GM12878 (cell line): Measurements from ENCODE around the gene AFTPH. TPM values are rescaled to one million over a fixed set of nuclear protein-coding genes. Genes with fewer than 3 reads are reported as not detected.

Experiments used
- ATAC-seq: fragments of 200-7000 bp; cut with Tn5 transposase; 3 replicates; pipeline ENCODE4 v1.9.1; 2020; ENCODE audit warnings: mild to moderate bottlenecking, moderate library complexity
- BruUV-seq: library from RNA; stranded (reverse); fragments of 400-500 nt; replicated peaks from 2 replicates; lab custom pipeline; 2021; lab: Mats Ljungman, UMichigan
- CTCF ChIA-PET: fragments of 300-600 bp; sonication (Branson Sonifier 250); formaldehyde crosslinking; extraction: SDS; loops from one replicate; lab custom pipeline; 2021; ENCODE audit warnings: inconsistent platforms; lab: Yijun Ruan, JAX
- POLR2A ChIA-PET: fragments of 350-600 bp; formaldehyde crosslinking; extraction: SDS; loops from one replicate; lab custom pipeline; 2021; ENCODE audit warnings: inconsistent platforms; lab: Charles Lee
- RAD21 ChIA-PET: fragments of 300-600 bp; sonication (Branson Sonifier 250); formaldehyde crosslinking; loops from one replicate; lab custom pipeline; 2023; ENCODE audit warnings: antibody characterized with exemption; ENCODE audit not compliant: unreplicated experiment; lab: Charles Lee
- SMC1A ChIA-PET: fragments of 300-600 bp; sonication (Branson Sonifier 250); formaldehyde crosslinking; loops from one replicate; lab custom pipeline; 2023; ENCODE audit not compliant: unreplicated experiment, uncharacterized antibody; lab: Charles Lee
- DNase-seq: peaks from one replicate; pipeline ENCODE4 v3.0.0-alpha.2; 2011; ENCODE audit warnings: low read depth, low spot score
- FAIRE-seq: peaks from 3 replicates; lab custom pipeline; 2011; peaks lifted over from hg19 to GRCh38; lab: Jason Lieb, UNC
- H2AFZ ChIP-seq: 2 replicates; pipeline ENCODE4 v1.6.0; 2011; ENCODE audit warnings: low read depth, low read length, control low read depth; ENCODE audit not compliant: control insufficient read depth
- H3K27ac ChIP-seq: 2 replicates; pipeline ENCODE4 v1.5.1; 2011; ENCODE audit warnings: control low read depth; ENCODE audit not compliant: control insufficient read depth, insufficient read depth
- H3K27me3 ChIP-seq, 2 experiments: replicated peaks in 1 of 2; 2 replicates each; pipeline versions ENCODE4 v1.6.0 to v1.6.1; 2011; ENCODE audit warnings: low read length in 1 of 2; ENCODE audit not compliant: control insufficient read depth in 2 of 2, insufficient read depth in 2 of 2
- H3K36me3 ChIP-seq, 2 experiments: 2 replicates each; pipeline ENCODE4 v1.5.1; 2011; ENCODE audit warnings: low read length in 1 of 2; ENCODE audit not compliant: control insufficient read depth in 2 of 2, insufficient read depth in 2 of 2
- H3K4me1 ChIP-seq: 2 replicates; pipeline ENCODE4 v1.6.1; 2011; ENCODE audit warnings: mild to moderate bottlenecking, low read length, moderate library complexity, mixed read lengths; ENCODE audit not compliant: control insufficient read depth, insufficient read depth
- H3K4me2 ChIP-seq: 2 replicates; pipeline ENCODE4 v1.6.0; 2011; ENCODE audit warnings: control low read depth; ENCODE audit not compliant: control insufficient read depth, insufficient read depth
- H3K4me3 ChIP-seq: fragments of 200-600 bp; sonication (generic); 2 replicates; pipeline ENCODE4 v1.5.1; 2016
- H3K79me2 ChIP-seq: 2 replicates; pipeline ENCODE4 v1.6.0; 2011; ENCODE audit warnings: low read length; ENCODE audit not compliant: control insufficient read depth, insufficient read depth
- H3K9ac ChIP-seq: 2 replicates; pipeline ENCODE4 v1.8.0; 2011; ENCODE audit warnings: low read length, control low read depth, mixed read lengths; ENCODE audit not compliant: control insufficient read depth, insufficient read depth
- H3K9me3 ChIP-seq: replicated peaks from 3 replicates; pipeline ENCODE4 v1.5.1; 2011; ENCODE audit warnings: mild to moderate bottlenecking, low read length; ENCODE audit not compliant: control insufficient read depth, insufficient read depth
- H4K20me1 ChIP-seq: 2 replicates; pipeline ENCODE4 v1.6.0; 2011; ENCODE audit not compliant: control insufficient read depth, insufficient read depth
- ASH2L ChIP-seq: fragments of 300-600, 200-600 bp; sonication (generic); IDR thresholded peaks from 2 replicates; pipeline ENCODE4 v1.6.1; 2017; ENCODE audit warnings: low read depth, mild to moderate bottlenecking, borderline replicate concordance
- DPF2 ChIP-seq: fragments of 450-650 bp; IDR thresholded peaks from 2 replicates; pipeline ENCODE4 v1.6.1; 2017; ENCODE audit warnings: mild to moderate bottlenecking
- HCFC1 ChIP-seq: fragments of 150-350 bp; IDR thresholded peaks from 2 replicates; pipeline ENCODE4 v1.6.1; 2014; ENCODE audit warnings: low read length
- MXI1 ChIP-seq: fragments of 150-350 bp; IDR thresholded peaks from 2 replicates; pipeline ENCODE4 v1.6.1; 2011; ENCODE audit warnings: low read depth, mild to moderate bottlenecking, inconsistent platforms, low read length, improper control_type of control experiment
- SREBF2 ChIP-seq: IDR thresholded peaks from 2 replicates; pipeline ENCODE4 v1.6.1; 2012; ENCODE audit warnings: mild to moderate bottlenecking, low read length
- ZBED1 ChIP-seq: IDR thresholded peaks from 2 replicates; pipeline ENCODE4 v1.6.1; 2016; ENCODE audit warnings: borderline replicate concordance
- ZNF274 ChIP-seq: IDR thresholded peaks from one replicate; pipeline ENCODE4 v1.8.0; 2011; ENCODE audit not compliant: insufficient read length, insufficient read depth
- ZNF622 ChIP-seq: fragments of 450-650 bp; IDR thresholded peaks from 2 replicates; pipeline ENCODE4 v1.6.1; 2017; ENCODE audit warnings: mild to moderate bottlenecking, inconsistent platforms
- WGBS: methylation state at CpG from one replicate; pipeline ENCODE4 v1.1.6; 2016; ENCODE audit warnings: low lambda C conversion rate; ENCODE audit not compliant: insufficient replicate concordance, insufficient coverage; ENCODE audit errors: missing lambda C conversion rate; 5-methylcytosine and 5-hydroxymethylcytosine counted together
- in situ Hi-C: fragments of 300-500 bp; cut with MboI; formaldehyde crosslinking; loops from 9 replicates; pipeline ENCODE4 v1.14.3; 2018; ENCODE audit warnings: mixed read lengths
- intact Hi-C: fragments of 100-400 bp; cut with micrococcal nuclease; formaldehyde crosslinking; loops from one replicate; pipeline ENCODE4 v1.14.2; 2022; ENCODE audit not compliant: unreplicated experiment
- polyA plus RNA-seq, 11 experiments: library from polyadenylated mRNA; depleted of rRNA in 4 of 11; unstranded in 6 of 11; stranded (reverse) in 5 of 11; fragments of >200 nt; fragmentation: Nextera tagmentation in 4 of 11; fragmentation: Illumina TruSeq in 1 of 11; extraction: Ambion mirVana in 4 of 11; extraction: Trizol in 1 of 11; gene quantifications; 1 replicate in 1 of 11; 2 replicates in 10 of 11; pipeline versions ENCODE4 v1.2.1 to v1.2.3, GENCODE V29; 2011 to 2016; ENCODE audit warnings: inconsistent platforms in 2 of 11, missing spikeins in 2 of 11, low read depth in 1 of 11
- total RNA-seq, 4 experiments: library from RNA; depleted of rRNA in 3 of 4; stranded (reverse); fragments of >200 nt in 3 of 4; fragmentation: Illumina TruSeq in 1 of 4; extraction: Trizol in 1 of 4; gene quantifications; 2 replicates each; pipeline versions ENCODE4 v1.2.1 to v1.2.3, GENCODE V29; 2013 to 2021
- TF ChIP-seq, protein P1 (sequence below): fragments of 150-350 bp; IDR thresholded peaks from 2 replicates; pipeline ENCODE4 v1.6.1; 2016; ENCODE audit warnings: low read depth, low read length
- TF ChIP-seq, protein P2 (sequence below): IDR thresholded peaks from 2 replicates; pipeline ENCODE4 v1.6.1; 2012; ENCODE audit warnings: mild to moderate bottlenecking, low read depth, low read length
- TF ChIP-seq, protein P3 (sequence below): fragments of 450-650 bp; IDR thresholded peaks from 2 replicates; pipeline ENCODE4 v1.6.1; 2017; ENCODE audit warnings: mild to moderate bottlenecking, moderate library complexity

Gene AFTPH
- total and polyA plus RNA-seq, 10 of the 15 experiments (the other 5 are each of a cell fraction or from before 2014, with no cell fraction given) = 25.6 to 77.3 (median 39.5) TPM

DNA sequence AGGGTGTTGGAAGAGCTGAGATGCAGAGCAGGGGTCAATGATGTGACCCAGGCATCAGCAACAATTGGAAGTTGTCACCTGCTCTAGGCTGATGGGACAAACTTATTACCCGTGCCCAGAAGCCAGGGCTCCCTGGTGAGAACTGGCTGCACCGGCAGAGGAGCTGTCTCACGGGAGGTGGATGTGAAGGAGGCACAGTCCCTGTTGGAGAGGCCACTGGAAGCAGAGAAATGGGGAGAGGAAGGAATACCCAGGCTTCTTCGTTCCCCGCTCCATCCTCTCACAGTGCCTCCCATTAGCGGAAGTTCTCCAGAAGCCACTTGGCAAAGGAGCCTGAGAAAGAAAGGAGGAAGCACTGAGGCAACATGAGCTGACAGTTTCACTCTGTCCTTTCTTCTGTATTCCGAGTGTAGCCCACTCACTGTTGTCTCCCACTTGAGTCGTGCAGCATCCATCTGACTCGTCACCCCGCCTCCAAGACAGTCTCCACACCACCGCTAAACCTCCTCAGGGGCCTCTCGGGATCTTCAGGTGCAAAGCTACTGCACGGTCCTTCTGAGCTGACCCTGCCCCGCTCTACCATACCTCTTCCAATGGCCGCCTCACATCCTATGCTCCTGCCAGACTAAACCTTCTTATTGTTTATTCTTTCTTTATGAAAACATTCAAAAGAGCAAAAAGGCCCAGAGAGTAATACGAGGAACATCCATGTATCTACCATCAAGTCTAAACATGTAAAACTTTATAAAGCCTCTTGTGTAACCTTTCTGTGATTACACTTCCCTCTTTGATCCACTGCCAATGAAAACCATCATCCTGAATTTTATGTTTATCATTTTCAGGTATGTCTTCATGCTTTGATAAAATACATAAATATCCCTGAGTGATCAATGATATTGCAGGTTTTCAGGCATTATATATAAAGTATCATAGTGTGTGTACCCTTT, 19.1 kb upstream of the AFTPH start:
- Histone ChIP-seq H3K4me2 (no peak overlapping the region), H3K27me3 (peaks cover 0 to 2% of the 10 kb centered on the region in 2 experiments; a peak in 3 of 4 replicates), H3K4me1 (no peaks in the 10 kb centered on the region), H3K79me2 (no peaks in the 10 kb centered on the region), H3K9ac (no peak overlapping the region), H4K20me1 (no peaks in the 10 kb centered on the region), H2AFZ (no peak overlapping the region), H3K36me3 (no peaks in the 10 kb centered on the region), H3K4me3 (no peak overlapping the region), H3K9me3 (no peaks in the 10 kb centered on the region), H3K27ac (no peak overlapping the region)
- FAIRE-seq = no peak
- WGBS = 55% methylated on average over 16 of the region's 16 CpGs
- ChIA-PET RAD21 (no interaction called here), CTCF (interaction anchor here (1.0 kb wide), 2 partner anchors 17 to 175 kb away, joined by 3 to 5 read pairs; no protein-coding TSS in a partner anchor), SMC1A (interaction anchor here (0.9 kb wide), 1 partner anchor 64 kb away, joined by 3 read pairs; no protein-coding TSS in a partner anchor), POLR2A (no interaction called here)
- in situ Hi-C loops (no loop called here), intact Hi-C loops (no loop called here)
- no peak for ATAC-seq
- BruUV-seq = no TSS peak
- no peak for DNase-seq
- TF ChIP-seq SREBF2 (no peak), DPF2 (no peak), ZNF274 (no peak), ZNF622 (no peak), HCFC1 (no peak), ASH2L (no peak), MXI1 (no peak), ZBED1 (no peak)
- TF ChIP-seq, protein P1, sequence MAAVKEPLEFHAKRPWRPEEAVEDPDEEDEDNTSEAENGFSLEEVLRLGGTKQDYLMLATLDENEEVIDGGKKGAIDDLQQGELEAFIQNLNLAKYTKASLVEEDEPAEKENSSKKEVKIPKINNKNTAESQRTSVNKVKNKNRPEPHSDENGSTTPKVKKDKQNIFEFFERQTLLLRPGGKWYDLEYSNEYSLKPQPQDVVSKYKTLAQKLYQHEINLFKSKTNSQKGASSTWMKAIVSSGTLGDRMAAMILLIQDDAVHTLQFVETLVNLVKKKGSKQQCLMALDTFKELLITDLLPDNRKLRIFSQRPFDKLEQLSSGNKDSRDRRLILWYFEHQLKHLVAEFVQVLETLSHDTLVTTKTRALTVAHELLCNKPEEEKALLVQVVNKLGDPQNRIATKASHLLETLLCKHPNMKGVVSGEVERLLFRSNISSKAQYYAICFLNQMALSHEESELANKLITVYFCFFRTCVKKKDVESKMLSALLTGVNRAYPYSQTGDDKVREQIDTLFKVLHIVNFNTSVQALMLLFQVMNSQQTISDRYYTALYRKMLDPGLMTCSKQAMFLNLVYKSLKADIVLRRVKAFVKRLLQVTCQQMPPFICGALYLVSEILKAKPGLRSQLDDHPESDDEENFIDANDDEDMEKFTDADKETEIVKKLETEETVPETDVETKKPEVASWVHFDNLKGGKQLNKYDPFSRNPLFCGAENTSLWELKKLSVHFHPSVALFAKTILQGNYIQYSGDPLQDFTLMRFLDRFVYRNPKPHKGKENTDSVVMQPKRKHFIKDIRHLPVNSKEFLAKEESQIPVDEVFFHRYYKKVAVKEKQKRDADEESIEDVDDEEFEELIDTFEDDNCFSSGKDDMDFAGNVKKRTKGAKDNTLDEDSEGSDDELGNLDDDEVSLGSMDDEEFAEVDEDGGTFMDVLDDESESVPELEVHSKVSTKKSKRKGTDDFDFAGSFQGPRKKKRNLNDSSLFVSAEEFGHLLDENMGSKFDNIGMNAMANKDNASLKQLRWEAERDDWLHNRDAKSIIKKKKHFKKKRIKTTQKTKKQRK = no peak
- TF ChIP-seq, protein P2, sequence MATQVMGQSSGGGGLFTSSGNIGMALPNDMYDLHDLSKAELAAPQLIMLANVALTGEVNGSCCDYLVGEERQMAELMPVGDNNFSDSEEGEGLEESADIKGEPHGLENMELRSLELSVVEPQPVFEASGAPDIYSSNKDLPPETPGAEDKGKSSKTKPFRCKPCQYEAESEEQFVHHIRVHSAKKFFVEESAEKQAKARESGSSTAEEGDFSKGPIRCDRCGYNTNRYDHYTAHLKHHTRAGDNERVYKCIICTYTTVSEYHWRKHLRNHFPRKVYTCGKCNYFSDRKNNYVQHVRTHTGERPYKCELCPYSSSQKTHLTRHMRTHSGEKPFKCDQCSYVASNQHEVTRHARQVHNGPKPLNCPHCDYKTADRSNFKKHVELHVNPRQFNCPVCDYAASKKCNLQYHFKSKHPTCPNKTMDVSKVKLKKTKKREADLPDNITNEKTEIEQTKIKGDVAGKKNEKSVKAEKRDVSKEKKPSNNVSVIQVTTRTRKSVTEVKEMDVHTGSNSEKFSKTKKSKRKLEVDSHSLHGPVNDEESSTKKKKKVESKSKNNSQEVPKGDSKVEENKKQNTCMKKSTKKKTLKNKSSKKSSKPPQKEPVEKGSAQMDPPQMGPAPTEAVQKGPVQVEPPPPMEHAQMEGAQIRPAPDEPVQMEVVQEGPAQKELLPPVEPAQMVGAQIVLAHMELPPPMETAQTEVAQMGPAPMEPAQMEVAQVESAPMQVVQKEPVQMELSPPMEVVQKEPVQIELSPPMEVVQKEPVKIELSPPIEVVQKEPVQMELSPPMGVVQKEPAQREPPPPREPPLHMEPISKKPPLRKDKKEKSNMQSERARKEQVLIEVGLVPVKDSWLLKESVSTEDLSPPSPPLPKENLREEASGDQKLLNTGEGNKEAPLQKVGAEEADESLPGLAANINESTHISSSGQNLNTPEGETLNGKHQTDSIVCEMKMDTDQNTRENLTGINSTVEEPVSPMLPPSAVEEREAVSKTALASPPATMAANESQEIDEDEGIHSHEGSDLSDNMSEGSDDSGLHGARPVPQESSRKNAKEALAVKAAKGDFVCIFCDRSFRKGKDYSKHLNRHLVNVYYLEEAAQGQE = no peak
- TF ChIP-seq, protein P3, sequence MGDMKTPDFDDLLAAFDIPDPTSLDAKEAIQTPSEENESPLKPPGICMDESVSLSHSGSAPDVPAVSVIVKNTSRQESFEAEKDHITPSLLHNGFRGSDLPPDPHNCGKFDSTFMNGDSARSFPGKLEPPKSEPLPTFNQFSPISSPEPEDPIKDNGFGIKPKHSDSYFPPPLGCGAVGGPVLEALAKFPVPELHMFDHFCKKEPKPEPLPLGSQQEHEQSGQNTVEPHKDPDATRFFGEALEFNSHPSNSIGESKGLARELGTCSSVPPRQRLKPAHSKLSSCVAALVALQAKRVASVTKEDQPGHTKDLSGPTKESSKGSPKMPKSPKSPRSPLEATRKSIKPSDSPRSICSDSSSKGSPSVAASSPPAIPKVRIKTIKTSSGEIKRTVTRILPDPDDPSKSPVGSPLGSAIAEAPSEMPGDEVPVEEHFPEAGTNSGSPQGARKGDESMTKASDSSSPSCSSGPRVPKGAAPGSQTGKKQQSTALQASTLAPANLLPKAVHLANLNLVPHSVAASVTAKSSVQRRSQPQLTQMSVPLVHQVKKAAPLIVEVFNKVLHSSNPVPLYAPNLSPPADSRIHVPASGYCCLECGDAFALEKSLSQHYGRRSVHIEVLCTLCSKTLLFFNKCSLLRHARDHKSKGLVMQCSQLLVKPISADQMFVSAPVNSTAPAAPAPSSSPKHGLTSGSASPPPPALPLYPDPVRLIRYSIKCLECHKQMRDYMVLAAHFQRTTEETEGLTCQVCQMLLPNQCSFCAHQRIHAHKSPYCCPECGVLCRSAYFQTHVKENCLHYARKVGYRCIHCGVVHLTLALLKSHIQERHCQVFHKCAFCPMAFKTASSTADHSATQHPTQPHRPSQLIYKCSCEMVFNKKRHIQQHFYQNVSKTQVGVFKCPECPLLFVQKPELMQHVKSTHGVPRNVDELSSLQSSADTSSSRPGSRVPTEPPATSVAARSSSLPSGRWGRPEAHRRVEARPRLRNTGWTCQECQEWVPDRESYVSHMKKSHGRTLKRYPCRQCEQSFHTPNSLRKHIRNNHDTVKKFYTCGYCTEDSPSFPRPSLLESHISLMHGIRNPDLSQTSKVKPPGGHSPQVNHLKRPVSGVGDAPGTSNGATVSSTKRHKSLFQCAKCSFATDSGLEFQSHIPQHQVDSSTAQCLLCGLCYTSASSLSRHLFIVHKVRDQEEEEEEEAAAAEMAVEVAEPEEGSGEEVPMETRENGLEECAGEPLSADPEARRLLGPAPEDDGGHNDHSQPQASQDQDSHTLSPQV = no peak
